Esophagus (tissue), 2 donors: ENCODE measurements around the gene SLC9A3. TPM values are rescaled to one million over a fixed set of nuclear protein-coding genes. Genes with fewer than 3 reads are reported as not detected.

Experiments
- H3K27ac ChIP-seq, 2 donors: one replicate each; pipeline ENCODE4 v1.5.1; 2013; ENCODE audit warnings: low read depth in 2 of 2, mild to moderate bottlenecking in 2 of 2, inconsistent platforms in 1 of 2, low read length in 1 of 2, moderate library complexity in 1 of 2
- H3K27me3 ChIP-seq, 2 donors: one replicate each; pipeline ENCODE4 v1.6.1; 2013; ENCODE audit warnings: low read length in 2 of 2, control low read depth in 1 of 2, mild to moderate bottlenecking in 1 of 2; ENCODE audit not compliant: insufficient read depth in 2 of 2, control insufficient read depth in 1 of 2
- H3K36me3 ChIP-seq, 2 donors: one replicate each; pipeline ENCODE4 v1.6.1; 2013; ENCODE audit warnings: low read length in 1 of 2; ENCODE audit not compliant: control insufficient read depth in 2 of 2, insufficient read depth in 2 of 2
- H3K4me1 ChIP-seq, 2 donors: one replicate each; pipeline ENCODE4 v1.6.1; 2013; ENCODE audit warnings: low read length in 1 of 2; ENCODE audit not compliant: control insufficient read depth in 2 of 2, insufficient read depth in 2 of 2
- H3K4me3 ChIP-seq, 2 donors: one replicate each; pipeline ENCODE4 v1.5.1; 2013; ENCODE audit warnings: low read length in 2 of 2, mild to moderate bottlenecking in 2 of 2, low read depth in 1 of 2, moderate library complexity in 1 of 2
- H3K9me3 ChIP-seq, 2 donors: one replicate each; pipeline ENCODE4 v1.6.1; 2013; ENCODE audit warnings: mild to moderate bottlenecking in 2 of 2, low read depth in 1 of 2, low read length in 1 of 2, moderate library complexity in 1 of 2; ENCODE audit not compliant: control insufficient read depth in 2 of 2, insufficient read depth in 1 of 2
- WGBS, 2 donors: extraction: QIAGEN DNeasy Blood & Tissue Kit; methylation state at CpG; one replicate each; pipeline ENCODE4 v1.1.7; 2013; 5-methylcytosine and 5-hydroxymethylcytosine counted together
- polyA plus RNA-seq, 2 donors: library from polyadenylated mRNA; stranded (reverse); fragments of 200-250 nt; gene quantifications; one replicate each; pipeline ENCODE4 v1.2.3, GENCODE V29; 2013
- donor health status: healthy with polysubstance abuse.
- donor health status: Bipolar disorder and iron deficiency.

SLC9A3 gene
- polyA plus RNA-seq, 2 donors, result 1.9 to 4.4 TPM

DNA sequence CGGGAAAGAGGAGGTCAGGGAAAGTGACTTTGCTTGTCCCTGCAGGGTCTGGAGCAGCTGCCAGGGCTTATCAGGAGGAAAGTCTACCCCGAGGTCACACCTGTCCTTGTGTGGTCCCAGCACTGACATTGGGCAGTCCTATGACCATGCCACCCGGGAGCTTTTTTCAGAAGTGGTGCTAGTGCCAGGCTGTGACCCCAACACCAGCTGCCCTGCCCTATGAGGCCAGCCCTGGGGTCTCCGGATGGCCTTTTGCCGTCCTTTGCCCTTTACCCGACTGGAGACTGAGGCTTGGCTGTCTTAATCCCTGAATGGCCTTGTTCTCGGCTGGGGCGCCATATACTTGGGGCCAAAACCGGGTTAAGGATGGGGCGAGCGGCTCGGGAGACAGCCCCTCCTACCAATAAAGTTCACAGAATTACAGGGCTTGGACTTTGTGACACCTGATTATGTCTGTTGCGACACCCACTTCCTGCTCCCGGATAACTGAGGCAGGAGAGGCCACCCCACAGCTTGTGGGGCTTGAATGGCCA lies 22.2 kb upstream of the SLC9A3 start:
- no peak overlapping the region for H3K4me3 ChIP-seq
- 84 to 89% methylated on average over 14 of the region's 14 CpGs for WGBS, 2 donors
- no peaks in the 10 kb centered on the region for H3K27me3 ChIP-seq
- H3K9me3 ChIP-seq, result no peaks in the 10 kb centered on the region
- peaks cover 0 to 10% of the 10 kb centered on the region in 2 donors for H3K4me1 ChIP-seq
- no peaks in the 10 kb centered on the region for H3K36me3 ChIP-seq
- no peak overlapping the region for H3K27ac ChIP-seq

DNA sequence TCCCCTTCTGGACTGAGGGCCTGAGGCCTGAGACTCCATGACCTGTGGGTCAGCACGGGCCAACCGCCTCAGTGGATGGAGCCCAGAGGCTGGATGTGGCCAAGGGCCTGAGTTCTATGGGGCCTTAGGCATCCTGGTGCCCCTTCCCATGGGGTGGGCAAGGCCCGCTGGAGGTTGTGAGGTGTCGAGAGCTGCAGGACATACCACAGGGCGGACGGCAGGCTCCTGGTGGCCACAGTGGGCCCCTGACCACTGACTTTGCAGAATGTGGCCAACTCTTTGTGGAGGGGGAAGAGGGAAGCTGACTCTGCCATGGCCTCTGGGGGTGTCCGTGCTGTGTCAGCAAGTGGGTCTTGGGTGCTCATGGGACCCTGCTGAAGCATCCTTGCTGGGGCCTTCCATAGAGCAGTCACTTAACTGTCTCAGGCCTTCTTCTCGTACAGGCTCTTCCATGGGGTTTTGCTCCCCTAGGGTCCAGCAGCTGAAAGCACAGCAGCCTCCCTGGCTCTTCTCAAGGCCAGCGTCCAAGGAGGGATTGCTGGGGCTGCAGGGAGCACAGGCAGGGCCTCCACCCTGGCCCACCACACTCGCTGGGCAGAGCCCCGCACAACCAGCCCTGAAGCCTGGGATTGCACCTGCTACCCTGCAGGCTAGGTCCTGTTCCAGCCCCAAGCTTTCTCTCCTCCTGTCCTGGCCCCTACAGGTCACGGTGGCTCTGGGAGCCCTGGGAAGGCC lies 21.6 kb upstream of the SLC9A3 start:
- Histone ChIP-seq H3K9me3 (no peaks in the 10 kb centered on the region), H3K4me1 (peaks cover 0 to 10% of the 10 kb centered on the region in 2 donors), H3K4me3 (no peak overlapping the region), H3K27me3 (peaks cover 0 to 3% of the 10 kb centered on the region in 2 donors), H3K36me3 (no peaks in the 10 kb centered on the region), H3K27ac (no peak overlapping the region)
- 95 to 96% methylated on average over 12 of the region's 12 CpGs for WGBS, 2 donors

DNA sequence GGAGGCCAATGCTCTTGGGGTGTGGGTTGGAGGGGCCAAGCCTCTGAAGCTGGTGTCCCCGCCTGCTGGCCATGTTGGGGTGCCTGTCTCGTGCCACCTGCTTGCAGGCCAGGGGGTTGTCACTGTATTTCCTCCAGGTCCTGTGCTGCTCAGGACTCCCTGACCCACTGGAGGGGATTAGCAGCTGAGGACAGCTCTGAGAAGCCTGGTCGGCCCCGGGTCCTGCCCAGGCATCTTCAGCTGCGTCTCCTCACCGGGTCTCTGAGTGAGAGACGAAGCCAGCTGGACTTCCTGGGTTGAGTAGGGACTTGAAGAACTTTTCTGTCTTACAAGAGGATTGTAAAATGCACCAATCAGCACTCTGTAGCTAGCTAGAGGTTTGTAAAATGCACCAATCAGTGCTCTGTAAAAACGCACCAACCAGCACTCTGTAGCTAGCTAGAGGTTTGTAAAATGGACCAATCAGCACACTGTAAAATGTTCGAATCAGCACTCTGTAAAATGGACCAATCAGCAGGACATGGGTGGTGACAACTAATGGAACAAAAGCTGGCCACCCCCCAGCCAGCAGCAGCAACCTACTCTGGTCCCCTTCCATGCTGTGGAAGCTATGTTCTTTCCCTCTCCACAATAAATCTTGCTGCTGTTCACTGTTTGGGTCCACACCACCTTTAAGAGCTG lies 20.6 kb upstream of the SLC9A3 start:
- no peaks in the 10 kb centered on the region for H3K9me3 ChIP-seq
- H3K27ac ChIP-seq, result no peak overlapping the region
- H3K4me3 ChIP-seq, result no peak overlapping the region
- WGBS, 2 donors, result 92 to 93% methylated on average over 9 of the region's 9 CpGs
- H3K36me3 ChIP-seq, result no peaks in the 10 kb centered on the region
- H3K4me1 ChIP-seq, result peaks cover 0 to 10% of the 10 kb centered on the region in 2 donors
- H3K27me3 ChIP-seq, result peaks cover 0 to 3% of the 10 kb centered on the region in 2 donors

DNA sequence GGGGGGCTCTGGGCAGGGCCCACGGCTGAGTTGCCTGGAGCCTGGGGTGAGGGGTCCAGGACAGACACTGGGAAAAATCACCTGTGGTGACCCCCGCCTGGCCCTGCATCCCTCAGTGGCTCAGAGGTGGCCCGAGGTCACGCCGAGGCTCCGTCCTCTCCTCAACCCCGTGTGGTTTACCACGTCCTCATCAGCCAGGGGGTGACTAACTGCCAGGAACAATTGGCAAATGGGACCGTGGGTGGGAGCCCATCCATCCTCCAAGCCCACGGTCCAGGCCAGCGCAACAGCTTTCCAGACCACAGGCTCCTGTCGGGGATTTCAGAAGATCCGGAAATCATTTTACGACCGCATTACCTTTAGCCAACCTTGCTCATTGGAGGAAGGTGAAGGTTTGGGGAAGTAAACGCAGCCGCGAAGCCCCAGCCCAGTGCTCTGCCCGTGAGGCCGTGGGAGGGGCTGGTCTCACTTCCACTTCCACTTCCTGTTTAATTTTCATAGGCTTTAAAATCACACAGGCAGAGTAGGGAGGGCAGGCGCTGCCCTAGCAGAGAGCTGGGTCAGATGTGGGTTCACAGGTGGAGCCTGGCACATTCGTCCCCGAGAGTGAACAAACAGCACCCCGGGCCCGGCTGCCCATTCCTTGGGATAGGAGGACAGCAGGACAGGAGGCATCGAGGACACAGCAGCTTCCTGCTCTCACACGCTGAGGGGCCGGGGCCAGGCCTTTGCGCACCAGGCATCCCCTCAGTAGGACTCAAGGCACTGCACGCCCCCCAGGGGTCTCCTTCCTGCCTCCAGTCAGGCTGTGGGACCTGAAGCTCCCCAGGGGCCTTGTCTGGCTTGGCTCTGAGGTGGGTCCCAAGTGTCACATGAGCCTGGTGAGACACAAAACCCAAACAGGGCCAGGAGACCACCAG lies 19.8 kb upstream of the SLC9A3 start:
- Histone ChIP-seq H3K36me3 (no peaks in the 10 kb centered on the region), H3K27ac (no peak overlapping the region), H3K27me3 (peaks cover 0 to 3% of the 10 kb centered on the region in 2 donors), H3K9me3 (no peaks in the 10 kb centered on the region), H3K4me1 (peaks cover 2 to 10% of the 10 kb centered on the region in 2 donors), H3K4me3 (no peak overlapping the region)
- 63 to 70% methylated on average over 29 to 30 of the region's 30 CpGs for WGBS, 2 donors

DNA sequence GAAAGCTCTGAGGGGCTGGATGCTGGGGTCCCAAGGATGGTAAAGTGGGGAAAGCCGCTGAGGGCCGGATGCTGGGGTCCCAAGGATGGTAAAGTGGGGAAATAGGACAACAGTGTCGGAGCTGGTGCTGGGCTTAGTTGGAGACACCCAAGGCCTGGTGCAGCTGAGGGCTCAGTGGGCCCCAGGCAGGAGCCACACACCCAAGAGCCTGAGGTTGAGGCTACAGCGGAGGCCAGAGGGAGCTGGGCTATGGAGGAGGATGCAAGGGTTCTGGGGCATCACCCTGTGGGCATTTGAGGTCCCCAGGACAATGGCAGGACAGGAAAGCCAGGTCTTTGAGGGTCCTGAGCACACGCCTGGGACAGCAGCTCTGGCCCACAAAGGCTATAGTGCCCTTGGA lies 19.1 kb upstream of the SLC9A3 start:
- Histone ChIP-seq H3K4me3 (no peak overlapping the region), H3K36me3 (no peaks in the 10 kb centered on the region), H3K9me3 (no peaks in the 10 kb centered on the region), H3K4me1 (peaks cover 4 to 14% of the 10 kb centered on the region in 2 donors), H3K27ac (no peak overlapping the region), H3K27me3 (peaks cover 0 to 3% of the 10 kb centered on the region in 2 donors)
- WGBS, 2 donors, result 94 to 96% methylated on average over 5 of the region's 5 CpGs

DNA sequence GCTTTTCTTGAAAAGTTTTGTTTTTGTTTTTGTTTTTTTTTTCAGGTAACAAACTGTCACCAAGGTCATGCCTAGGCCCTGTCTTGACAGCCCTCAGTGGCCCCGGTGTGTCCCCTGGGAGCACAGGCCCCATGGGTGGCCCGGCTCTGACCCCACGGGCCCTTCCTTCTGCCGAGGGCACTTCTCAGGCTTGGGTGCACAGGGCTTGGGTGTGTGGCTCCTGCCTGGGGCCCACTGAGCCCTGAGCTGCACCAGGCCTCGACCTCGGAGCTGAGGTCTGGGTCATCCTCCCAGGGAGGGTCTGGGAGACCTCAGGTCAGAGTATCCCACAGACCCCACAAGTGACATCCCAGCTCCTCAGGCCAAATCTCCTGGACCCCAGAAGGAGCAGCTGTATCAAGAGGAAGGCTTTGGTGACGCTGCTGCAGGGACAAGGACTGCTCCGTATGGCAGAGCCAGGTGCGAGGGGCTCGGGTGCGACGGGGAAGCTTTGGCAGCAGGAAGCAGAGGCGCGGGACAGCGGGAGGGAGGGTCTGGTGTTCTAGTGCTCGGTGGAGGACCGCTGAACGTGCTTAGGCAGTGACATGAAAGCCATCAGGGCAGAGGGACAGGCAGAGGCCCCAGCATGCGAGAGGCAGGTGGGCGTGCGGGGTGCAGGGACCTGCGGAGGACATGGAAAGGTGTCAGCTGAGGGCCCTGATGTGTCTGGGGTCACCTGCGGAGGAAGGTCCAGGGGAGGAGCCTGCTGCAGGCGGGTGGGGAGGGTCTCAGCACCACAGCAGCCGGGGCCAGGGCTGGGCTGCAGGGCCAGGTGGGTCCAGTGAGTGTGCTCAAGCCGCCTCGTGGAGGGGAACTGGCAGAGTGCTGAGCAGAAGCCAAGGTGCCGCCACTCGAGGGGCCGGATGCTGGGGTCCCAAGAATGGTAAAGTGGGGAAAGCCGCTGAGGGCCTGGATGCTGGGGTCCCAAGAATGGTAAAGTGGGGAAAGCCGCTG lies 18.4 kb upstream of the SLC9A3 start:
- H3K9me3 ChIP-seq, result no peaks in the 10 kb centered on the region
- 87 to 88% methylated on average over 32 of the region's 32 CpGs for WGBS, 2 donors
- no peaks in the 10 kb centered on the region for H3K36me3 ChIP-seq
- no peak overlapping the region for H3K27ac ChIP-seq
- peaks cover 4 to 12% of the 10 kb centered on the region in 2 donors for H3K4me1 ChIP-seq
- peaks cover 0 to 3% of the 10 kb centered on the region in 2 donors for H3K27me3 ChIP-seq
- H3K4me3 ChIP-seq, result no peak overlapping the region

DNA sequence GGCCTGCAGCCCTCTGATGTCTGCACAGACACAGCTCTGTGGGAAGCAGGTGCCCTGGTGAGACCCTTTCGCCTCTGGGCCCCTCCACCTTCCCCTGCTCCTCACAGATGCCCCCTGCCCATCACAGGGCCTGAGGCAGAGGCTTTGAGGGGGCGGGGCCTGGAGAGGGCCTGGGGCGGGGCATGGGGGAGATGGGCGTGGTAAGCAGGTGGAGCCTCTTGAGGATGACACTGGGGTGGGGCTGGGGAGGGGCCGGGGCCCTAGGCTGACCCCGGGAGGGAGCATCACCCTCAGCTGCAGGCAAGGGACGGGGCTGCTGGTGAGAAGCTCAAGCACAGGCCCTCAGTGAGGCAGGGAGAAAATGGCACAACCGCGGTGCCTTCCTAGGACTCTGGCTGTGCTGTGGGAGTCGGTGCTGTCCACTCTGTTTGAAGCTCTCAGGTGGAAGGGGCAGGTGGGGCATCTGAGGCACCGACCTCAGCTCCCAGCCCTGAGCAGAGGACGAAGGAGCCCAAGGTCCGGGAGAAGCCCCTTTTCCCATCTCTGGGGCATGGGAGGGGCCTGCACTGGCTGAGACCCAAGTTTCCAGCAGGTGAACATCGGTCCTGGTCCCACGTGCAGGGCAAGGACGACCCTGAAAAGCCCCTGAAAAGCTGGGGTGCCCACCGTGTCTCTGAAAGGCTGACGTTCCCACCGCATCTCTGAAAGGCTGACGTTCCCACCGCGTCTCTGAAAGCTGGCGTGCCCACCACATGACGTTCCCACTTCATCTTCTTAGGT lies 17.5 kb upstream of the SLC9A3 start:
- H3K36me3 ChIP-seq, result no peaks in the 10 kb centered on the region
- H3K4me1 ChIP-seq, result peaks cover 4 to 6% of the 10 kb centered on the region in 2 donors
- WGBS, 2 donors, result 75 to 76% methylated on average over 23 to 24 of the region's 24 CpGs
- H3K27ac ChIP-seq, result no peak overlapping the region
- peaks cover 0 to 3% of the 10 kb centered on the region in 2 donors for H3K27me3 ChIP-seq
- no peaks in the 10 kb centered on the region for H3K9me3 ChIP-seq
- H3K4me3 ChIP-seq, result no peak overlapping the region

DNA sequence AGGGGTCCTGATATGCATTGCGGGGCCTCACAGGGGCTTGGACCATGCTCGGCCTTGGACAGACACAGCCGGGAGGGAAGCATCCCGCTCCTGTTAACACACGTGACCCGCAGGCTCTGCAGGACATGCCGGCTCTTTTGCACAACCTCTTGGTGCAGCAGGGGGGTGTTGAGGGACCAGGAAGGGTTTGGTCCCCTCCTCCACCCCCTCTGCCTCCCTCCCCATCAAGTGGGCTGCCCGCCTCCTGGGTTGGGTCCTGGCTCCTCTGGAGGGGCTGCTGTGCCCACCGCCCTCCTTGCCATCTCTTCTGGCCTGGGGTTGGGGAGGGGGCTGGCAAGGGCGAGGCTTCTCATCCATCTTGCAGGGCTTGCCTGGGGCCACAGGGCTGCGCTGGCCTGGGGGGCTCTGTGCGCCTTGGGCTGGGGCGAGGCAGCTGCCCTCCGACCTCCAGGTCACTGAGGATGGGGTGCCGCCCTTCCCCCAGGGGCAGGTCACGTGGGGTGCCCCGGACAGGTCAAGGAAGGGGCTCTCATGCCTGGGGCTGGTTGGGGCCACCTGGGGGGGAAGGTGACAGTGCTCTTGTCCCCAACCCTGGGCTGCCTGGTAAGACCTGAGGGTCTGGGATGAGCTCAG lies 16.8 kb upstream of the SLC9A3 start:
- Histone ChIP-seq H3K27me3 (peaks cover 0 to 3% of the 10 kb centered on the region in 2 donors), H3K4me1 (peaks cover 4 to 6% of the 10 kb centered on the region in 2 donors), H3K27ac (no peak overlapping the region), H3K9me3 (no peaks in the 10 kb centered on the region), H3K4me3 (no peak overlapping the region), H3K36me3 (no peaks in the 10 kb centered on the region)
- WGBS, 2 donors, result 66 to 73% methylated on average over 17 of the region's 17 CpGs
